GM20431 (cell line): ENCODE measurements around the gene APP.

Source experiments
- in situ Hi-C: fragments of 300-500 bp; cut with MseI, MboI; formaldehyde crosslinking; loops from one replicate; pipeline ENCODE4 v1.15.0; 2020; ENCODE audit warnings: low sequenced_read_pairs; ENCODE audit not compliant: unreplicated experiment

The APP gene

GRCh38 chr21:25963181-25963580, 207.4 kb downstream of the APP start:
- in situ Hi-C loops: no loop called here

- in situ Hi-C loops: no loop called here
Measured at GRCh38 chr21:25961042-25961441, 209.5 kb downstream of the APP start.

- in situ Hi-C loops: no loop called here
Measured at GRCh38 chr21:25960402-25960801, 210.2 kb downstream of the APP start.

GRCh38 chr21:25959799-25960198, 210.8 kb downstream of the APP start:
- in situ Hi-C loops: no loop called here

GRCh38 chr21:25956993-25957714, 213.4 kb downstream of the APP start:
- in situ Hi-C loops: no loop called here

- in situ Hi-C loops: no loop called here
Measured at GRCh38 chr21:25955646-25956045, 214.9 kb downstream of the APP start.

- in situ Hi-C loops: no loop called here
Measured at GRCh38 chr21:25953659-25954058, 216.9 kb downstream of the APP start.

- in situ Hi-C loops: no loop called here
Measured at GRCh38 chr21:25953196-25953595, 217.4 kb downstream of the APP start.

- in situ Hi-C loops: no loop called here
Measured at GRCh38 chr21:25952306-25952705, 218.3 kb downstream of the APP start.

GRCh38 chr21:25949701-25950100, 220.9 kb downstream of the APP start:
- in situ Hi-C loops: no loop called here

GRCh38 chr21:25944672-25945213, 225.8 kb downstream of the APP start:
- in situ Hi-C loops: no loop called here

GRCh38 chr21:25944082-25944481, 226.5 kb downstream of the APP start:
- in situ Hi-C loops: no loop called here

- in situ Hi-C loops: no loop called here
Measured at GRCh38 chr21:25942135-25942534, 228.4 kb downstream of the APP start.

GRCh38 chr21:25939396-25939761, 231.2 kb downstream of the APP start:
- in situ Hi-C loops: no loop called here

GRCh38 chr21:25938658-25939395, 231.7 kb downstream of the APP start:
- in situ Hi-C loops: no loop called here

GRCh38 chr21:25936776-25937175, 233.8 kb downstream of the APP start:
- in situ Hi-C loops: no loop called here

GRCh38 chr21:25934771-25935224, 235.8 kb downstream of the APP start:
- in situ Hi-C loops: no loop called here

- in situ Hi-C loops: no loop called here
Measured at GRCh38 chr21:25934130-25934529, 236.4 kb downstream of the APP start.

- in situ Hi-C loops: no loop called here
Measured at GRCh38 chr21:25931765-25932164, 238.8 kb downstream of the APP start.

- in situ Hi-C loops: no loop called here
Measured at GRCh38 chr21:25929856-25930520, 240.6 kb downstream of the APP start.
